Epithelial cell of esophagus (primary cell): ENCODE results near the gene KCNMA1.

Experiments
- DNase-seq: peaks from one replicate; pipeline ENCODE4 v3.0.0; 2010; ENCODE audit warnings: low read depth
- H3K4me3 ChIP-seq: 2 replicates; pipeline ENCODE4 v1.5.1; 2011; ENCODE audit warnings: mild to moderate bottlenecking, low read length, control low read depth
- CTCF ChIP-seq: IDR thresholded peaks from 2 replicates; pipeline ENCODE4 v1.5.1; 2011; ENCODE audit warnings: low read depth, mild to moderate bottlenecking, low read length, control low read depth, inconsistent platforms; ENCODE audit not compliant: insufficient read depth; ENCODE audit errors: missing control alignments

The KCNMA1 gene

DNA sequence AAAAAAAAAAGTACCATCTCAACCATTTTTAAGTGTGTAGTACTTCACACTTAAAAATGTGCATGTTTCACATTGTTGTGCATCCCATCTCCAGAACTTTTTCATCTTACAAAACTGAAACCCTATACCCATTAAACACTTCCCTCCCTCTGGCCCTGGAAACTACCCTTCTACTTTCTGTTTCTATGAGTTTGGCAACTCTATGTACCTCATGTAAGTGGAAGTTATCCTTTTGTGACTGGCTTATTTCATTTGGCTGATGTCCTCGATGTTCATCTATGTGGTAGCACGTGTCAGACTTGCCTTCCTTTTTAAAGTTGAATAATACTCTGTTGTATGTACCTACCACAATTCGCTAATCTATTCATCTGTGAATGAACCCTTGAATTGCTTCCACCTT, 12.2 kb downstream of the KCNMA1 start:
- no peak for DNase-seq
- H3K4me3 ChIP-seq = no peak overlapping the region
- TF ChIP-seq CTCF = no peak

- DNase-seq = no peak
- no peak for TF ChIP-seq CTCF
- no peak overlapping the region for H3K4me3 ChIP-seq
Observed at GRCh38 chr10:77622889-77623291, 14.7 kb downstream of the KCNMA1 start.

DNA sequence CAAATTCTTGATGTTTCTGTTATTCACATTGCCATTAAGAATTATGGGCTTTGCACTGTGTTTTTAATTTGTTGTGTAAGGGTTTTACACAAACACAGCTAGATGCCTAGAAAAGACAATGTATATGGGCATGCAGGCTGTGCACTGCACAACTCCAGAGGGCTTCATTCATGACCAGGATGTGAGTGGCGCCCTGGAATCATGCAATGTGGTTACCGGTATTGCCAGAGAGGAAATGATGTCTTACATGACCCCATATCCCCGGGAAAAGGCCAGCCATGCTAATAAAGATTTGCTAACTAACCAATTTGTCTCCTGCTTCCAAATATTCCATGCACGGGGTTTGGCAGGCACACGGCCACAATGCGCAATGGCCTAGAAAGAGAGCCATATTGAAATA, 16.9 kb downstream of the KCNMA1 start:
- no peak for TF ChIP-seq CTCF
- DNase-seq = no peak
- H3K4me3 ChIP-seq = no peak overlapping the region

DNA sequence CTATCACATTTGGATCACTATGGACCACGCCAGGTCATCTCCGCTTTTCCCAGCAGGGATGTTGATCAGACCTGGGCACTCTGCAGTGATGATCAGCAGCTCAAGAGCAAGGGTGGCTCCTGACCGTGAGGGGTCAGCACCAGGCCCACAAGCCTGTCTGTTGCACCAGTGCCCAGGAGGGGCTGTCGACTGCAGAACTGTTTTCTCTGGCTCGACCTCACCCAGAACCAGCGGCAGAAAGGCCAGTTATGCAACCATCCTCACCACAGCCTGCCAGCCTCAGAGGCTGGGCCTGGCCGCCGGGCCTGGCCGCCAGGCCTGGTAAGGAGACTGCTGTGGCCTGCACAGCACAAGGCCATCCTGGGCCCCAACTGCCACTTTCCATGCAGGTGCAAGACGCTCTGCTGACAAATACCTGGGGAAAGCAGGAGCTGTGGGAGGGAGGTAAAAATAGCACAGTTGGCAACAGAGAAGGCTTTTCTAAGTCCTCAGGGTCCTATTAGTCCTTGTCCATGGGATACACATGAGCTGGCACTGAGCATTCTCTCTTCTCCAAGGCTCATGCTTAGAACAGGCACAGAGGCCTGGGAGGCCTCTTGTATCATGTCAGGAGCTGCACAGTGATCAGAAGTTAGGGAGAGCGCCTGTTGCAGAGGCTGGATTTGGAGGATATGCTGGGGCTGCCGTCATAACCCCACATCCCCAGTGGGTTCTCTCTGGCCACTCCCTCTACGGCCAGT, 17.5 kb downstream of the KCNMA1 start:
- H3K4me3 ChIP-seq = no peak overlapping the region
- DNase-seq = no peak
- TF ChIP-seq CTCF = no peak

DNA sequence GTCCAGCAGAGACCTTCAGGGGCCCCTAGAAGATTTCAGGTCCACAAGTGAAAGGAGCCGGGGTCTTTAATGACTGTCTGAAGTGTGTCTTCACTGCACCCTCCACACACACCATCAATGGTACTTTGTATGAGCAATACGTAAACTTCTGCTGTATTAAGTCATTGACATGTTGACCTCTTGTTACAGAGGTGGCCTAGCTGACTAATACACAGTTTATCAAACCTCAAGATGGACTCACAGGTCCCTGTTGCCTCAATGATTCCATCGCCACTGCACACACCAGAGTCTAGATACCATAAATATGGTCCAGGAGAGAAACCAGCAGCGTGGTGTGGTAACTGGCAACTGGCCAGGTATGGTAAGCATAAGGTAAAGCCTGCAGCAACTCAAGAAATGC, 19.5 kb downstream of the KCNMA1 start:
- DNase-seq = no peak
- no peak overlapping the region for H3K4me3 ChIP-seq
- no peak for TF ChIP-seq CTCF

DNA sequence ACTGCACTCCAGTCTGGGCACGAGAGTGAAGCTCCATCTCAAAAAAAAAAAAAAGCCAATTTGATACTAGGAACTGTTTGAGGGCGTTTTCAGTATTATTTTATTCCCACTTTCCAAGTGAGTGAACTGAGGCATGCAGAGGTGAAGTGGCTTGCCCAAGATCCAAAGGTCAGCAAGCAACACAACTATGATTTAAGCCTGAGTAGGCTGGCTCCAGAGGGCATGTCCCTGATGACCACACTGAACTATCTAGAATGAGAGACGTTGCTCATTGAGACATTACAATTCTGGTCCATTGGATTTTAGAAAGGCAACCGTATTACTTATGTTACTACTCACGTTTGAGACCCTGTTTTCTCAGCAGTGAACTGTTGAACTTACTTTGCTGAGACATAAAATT, 20.8 kb downstream of the KCNMA1 start:
- H3K4me3 ChIP-seq = no peak overlapping the region
- TF ChIP-seq CTCF = no peak
- DNase-seq = no peak
